GM19324 (cell line): ENCODE results near the gene ZNF44.

ENCODE experiments used
- ATAC-seq: cut with Tn5 transposase; IDR thresholded peaks from one replicate; pipeline ENCODE4 v1.9.1; 2021; ENCODE audit warnings: mild to moderate bottlenecking, moderate library complexity; ENCODE audit not compliant: unreplicated experiment, low FRiP score

The ZNF44 gene

DNA sequence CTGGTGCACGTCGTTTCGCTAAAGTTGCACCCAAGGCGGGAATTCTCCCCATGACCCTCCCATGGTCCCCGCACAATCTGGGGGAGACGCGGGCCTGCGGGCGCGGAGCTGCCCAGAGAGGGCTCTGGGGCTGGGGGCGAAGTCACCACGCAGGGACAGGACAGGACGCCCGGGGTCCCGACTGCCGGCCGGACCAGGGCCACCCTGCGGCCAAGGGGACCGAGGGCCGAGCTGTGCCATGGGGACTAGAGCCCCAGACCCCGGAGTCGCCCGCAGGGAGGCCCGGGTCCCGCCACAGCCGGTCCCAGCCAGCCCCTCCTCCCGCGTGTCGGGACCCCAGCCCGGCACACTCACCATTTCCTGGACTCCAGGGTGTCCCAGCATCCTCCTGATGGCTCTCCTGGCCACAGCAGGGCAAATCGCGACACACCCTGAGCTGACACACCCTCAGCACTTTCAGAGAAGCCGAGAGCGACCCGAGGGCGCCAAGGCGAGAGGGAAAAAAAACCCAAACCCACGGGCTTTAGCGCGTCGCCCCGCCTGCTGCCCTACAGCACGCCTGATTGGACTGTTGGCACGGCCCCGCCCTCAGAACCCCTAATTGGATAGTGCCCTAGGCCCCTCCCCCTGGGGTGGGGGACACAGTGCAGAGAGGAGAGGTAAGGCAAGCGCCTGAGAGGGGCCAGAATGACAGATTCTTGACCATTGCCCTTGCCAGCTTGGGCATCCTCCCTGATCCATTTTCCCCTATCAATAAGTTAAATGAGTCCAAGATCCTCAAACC lies 28.6 kb downstream of the ZNF44 start:
- ATAC-seq: no peak

DNA sequence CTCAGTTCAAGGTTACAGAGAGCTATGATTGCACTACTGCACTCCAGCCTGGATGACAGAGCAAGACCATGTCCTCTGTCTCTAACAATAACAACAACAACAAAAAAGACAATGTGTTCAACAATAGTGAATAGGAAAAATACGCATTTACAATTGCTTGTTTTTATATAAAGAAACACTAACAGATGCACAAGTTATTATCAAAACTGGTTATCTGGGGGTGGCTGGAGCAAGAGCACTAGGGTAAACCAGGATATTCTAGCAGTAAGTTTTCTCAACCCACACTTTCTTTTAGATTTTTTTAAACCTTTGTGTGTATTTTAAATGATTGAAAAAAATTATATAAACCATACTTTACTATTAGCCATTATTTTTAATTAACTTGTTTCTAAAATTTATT lies 33.1 kb downstream of the ZNF44 start:
- no peak for ATAC-seq

DNA sequence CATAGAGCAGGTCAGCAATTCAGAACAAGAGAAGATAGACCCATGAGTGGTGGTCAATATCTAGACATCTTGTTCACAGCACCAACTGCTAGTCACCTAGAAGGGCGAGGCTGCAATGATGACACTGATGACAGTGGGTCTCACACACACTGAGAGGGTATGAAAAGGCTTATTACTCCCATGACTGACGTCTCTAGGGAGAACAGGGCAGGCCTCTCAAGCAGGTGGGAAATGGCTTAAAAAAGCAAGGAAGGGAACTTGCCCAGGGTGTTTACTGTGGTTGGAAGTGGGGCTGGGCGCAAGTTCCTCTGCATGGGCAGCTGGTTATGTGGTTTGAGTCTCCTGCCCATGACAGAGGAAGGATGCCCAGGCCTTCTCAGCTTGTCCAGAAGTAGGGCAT lies 33.8 kb downstream of the ZNF44 start:
- ATAC-seq: no peak

DNA sequence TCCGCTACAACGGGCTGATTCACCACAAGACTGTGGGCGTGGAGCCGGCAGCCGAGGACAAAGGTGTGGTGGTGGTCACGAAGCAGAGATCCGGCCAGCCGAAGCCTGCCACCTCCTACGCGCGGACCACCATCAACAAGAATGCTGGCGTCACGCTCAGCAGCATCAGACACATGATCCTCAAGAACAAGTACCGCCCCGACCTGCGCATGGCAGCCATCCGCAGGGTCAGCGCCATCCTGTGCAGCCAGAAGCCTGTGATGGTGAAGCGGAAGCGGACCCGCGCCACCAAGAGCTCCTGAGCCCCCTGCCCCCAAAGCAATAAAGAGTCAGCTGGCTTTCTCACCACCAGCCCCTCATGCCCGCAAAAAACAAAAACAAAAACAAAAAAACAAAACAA lies 34.4 kb downstream of the ZNF44 start:
- no peak for ATAC-seq

DNA sequence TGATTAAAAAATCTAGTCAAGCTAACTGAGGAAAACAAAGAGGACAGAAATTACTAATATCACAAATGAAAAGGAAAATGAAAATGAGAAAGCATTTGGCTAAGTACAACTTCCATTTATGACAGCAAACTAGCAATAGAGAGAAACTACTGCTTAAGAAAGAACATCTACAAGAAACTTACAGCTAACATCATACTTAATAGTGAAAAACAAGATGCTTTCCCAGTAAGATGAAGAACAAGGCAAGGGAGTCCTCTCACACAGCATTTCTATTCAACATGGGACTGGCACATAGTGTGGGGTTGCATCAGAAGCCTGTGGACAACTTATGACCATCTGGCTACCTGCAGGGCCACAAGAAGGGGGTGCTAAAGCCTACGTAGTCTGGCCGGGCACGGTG lies 39.3 kb downstream of the ZNF44 start:
- no peak for ATAC-seq

DNA sequence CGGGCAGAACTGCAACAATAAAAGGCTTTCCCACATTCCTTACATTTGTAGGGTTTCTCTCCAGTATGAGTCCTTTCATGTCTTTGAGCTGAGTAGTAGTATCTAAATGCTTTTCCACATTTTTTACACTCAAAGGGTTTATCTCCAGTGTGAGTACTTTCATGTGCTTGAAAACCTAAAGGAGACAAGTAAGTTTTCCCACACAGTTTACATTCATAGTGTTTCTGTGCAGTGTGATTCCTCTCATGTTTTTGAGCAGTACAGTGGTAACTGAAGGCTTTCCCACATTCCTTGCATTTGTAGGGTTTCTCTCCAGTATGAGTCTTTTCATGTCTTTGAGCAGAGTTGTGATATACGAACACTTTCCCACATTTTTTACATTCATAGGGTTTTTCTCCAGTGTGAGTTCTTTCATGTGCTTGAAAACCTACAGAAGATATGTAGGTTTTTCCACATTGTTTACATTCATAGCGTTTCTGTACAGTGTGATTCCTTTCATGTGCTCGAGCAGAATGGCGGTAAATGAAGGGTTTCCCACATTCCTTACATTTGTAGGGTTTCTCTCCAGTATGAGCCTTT lies 47.0 kb downstream of the ZNF44 start:
- no peak for ATAC-seq

DNA sequence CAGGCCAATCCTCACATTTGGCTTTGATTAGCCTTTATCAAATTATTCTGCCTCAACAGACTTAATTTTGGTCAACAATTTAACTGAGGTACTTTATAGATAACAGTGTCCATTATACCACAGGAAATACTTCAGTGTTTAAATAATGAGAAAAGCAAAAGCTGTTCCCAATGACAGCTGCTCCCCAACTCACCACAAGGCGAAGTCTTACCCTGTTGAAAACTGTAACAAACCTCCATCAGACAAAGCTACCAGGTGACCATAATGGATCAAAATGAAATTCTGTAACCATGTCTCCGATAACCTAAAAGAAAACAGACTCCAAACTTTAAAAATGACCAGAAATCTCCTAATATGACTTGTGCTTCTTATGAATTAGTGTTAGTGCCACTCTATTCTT lies 50.3 kb downstream of the ZNF44 start:
- ATAC-seq: no peak

DNA sequence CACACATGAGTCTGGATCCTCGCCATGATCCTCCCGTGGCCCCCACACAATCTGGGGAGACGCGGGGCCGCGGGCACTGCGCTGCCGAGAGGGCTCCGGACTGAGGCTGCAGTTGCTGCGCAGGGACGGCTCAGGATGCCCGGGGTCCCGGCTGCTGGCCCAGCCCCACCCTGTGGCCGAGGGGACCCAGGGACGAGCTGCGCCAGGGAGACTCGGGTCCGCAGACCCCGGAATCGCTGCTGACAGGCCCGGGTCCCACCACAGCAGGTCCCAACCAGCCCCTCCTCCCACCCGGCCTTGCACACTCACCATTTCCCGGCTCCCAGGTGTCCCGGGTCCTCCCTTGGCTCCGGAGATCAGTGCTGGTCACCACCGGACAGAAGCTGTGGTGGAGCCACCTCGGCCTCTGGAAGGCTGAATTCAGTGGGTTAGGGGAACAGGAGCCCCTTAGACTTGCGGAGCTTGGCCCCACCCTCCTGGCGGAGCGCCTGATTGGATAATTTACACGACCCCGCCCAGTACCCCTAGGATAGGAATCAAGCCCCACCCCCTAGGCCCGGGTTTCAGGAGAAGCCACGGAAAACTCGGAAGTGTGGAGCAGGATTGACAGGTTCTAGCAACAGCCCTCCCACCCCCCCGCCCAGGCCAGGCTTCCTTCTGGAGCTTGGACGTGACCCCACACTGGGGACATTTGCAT lies 57.4 kb downstream of the ZNF44 start:
- ATAC-seq: no peak

DNA sequence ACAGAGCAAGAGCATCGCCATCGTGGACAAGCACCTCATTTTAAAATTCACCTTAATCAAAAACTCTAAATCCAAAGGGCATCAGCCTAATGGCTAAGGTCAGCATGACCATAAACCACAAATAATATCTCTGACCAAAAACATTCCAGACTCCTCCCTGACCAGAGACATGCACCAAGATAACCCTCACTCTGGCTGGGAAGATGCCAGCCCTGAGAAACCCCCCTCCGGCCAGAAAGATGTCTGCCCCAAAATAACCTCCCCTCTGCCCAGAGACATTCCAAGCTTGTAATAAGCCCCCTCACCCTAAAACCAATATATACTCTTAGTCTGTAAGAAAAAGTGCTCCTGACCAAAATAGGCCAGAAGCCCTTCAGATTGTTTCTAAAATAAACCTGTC lies 61.7 kb downstream of the ZNF44 start:
- ATAC-seq: no peak

DNA sequence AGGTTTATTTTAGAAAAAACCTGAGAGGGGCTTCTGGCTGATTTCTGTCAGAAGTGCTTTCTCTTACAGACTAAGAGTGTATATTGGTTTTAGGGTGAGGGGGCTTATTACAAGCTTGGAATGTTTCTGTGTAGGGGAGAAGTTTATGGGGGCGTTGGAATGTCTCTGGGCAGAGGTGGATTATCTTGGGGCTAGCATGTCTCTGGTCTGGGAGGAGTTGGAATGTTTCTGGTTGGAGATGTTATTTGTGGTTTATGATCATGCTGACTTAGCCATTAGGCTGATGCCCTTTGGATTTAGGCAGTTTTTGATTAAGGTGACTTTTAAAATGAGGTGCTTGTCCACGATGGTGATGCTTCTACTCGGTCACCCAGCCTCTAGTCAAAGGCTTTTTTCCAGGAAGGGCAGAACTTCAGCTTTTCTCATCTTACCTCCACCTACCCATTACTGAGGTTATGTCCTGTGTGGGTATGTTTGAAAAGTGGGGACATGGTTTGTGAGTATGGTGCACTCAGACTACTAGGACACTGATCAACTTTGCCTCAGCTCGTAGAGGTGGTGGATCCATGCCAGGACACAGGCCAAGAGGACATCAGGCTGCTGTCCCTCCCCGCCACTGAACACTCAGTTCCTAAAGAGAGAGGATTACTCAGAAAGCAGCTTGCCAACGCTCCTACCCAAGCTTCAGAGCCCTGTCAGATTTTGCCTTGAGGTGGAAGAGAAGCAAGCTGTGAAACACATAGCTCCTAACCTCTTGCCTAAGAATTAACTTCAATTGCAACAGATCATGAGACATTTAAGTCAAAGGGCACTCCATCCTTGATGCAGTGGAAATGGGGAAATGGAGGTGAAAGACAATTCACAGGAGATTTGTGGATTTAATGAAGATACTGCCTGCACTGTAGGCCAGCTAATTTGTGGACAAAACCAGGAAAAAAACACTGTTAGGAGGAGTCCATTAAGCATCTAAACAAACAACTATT lies 63.6 kb downstream of the ZNF44 start:
- ATAC-seq: no peak

DNA sequence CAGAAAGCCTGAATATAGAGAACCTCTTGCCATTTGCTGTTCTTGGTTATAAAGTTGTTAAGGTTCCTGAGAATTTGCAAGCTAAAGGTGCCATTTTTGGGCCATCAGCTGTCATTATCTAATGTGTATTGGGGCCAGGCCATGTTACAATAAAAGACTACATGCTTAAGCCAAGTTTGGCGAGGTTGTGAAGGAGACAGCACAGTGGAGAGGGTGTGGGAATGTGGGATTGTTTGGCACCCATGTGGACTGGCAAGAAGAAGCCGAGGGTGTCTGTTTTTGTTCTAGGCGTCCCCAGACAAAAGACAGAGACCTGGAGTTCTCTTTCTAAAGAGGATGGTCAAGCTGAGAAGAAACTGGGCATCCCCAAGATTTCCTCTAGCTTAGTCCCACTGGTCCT lies 64.7 kb downstream of the ZNF44 start:
- no peak for ATAC-seq

DNA sequence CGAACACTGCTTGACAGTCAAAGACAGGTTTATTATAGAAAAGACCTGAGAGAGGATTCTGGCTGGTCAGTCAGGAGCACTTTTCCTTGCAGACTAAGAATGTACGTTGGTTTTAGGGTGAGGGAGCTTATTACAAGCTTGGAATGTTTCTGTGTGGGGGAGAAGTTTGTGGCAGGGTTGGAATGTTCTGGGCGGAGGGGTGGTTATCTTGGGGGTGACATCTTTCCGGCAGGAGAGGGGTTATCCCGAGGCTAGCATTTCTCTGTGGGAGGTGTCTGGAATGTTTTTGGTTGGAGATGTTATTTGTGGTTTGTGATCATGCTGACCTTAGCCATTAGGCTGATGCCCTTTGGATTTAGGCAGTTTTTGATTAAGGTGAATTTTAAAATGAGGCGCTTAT lies 70.0 kb downstream of the ZNF44 start:
- ATAC-seq: no peak

DNA sequence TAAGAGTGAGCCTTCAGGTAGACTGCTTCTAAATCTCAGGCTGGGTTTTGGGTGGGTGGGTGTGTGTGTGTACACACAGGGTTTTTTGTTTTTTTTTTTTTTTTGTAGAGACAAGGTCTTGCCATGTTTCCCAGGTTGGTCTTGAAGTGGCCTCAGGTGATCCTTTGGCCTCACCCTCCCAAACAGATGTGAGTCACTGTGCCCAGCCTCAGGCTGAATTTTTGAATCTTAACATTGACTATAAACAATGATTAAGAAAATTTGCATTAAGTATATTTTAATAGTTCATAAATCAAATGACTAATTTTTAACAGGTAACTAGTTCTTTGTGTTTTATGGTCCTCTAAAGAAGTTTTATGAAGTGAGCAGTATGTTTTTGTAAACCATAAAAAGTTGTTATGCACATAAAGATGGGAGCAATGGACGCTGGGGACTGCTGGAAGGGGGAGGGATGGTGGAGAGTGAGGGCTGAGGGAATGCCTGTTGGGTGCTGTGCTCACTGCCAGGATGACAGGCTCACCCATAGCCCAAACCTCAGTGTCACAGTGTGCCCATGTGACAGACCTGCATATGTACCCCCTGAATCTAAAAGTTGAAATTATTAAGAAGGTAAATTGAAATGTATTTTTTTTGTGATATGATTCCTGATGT lies 71.6 kb downstream of the ZNF44 start:
- ATAC-seq: no peak
